Measurements from ENCODE around the gene COX7B2.

COX7B2 gene

GRCh38 chr4:46955601-46956000 is 46.6 kb upstream of the COX7B2 start:
- no peak for ATAC-seq
- TF ChIP-seq ZC3H10 (CRISPR knock-in tag; IDR thresholded peaks at IDR 0.05): no peak
- TF ChIP-seq ZNF8 (CRISPR knock-in tag; IDR thresholded peaks at IDR 0.05): no peak
- TF ChIP-seq ARNTL (CRISPR knock-in tag; IDR thresholded peaks at IDR 0.05; ENCODE audit: borderline replicate concordance, low read depth): no peak
- TF ChIP-seq ZFP30 (CRISPR knock-in tag; IDR thresholded peaks at IDR 0.05): no peak
- TF ChIP-seq TOX (CRISPR knock-in tag; IDR thresholded peaks at IDR 0.05; ENCODE audit: borderline replicate concordance): no peak
- no peak for TF ChIP-seq TCF4 (CRISPR knock-in tag; IDR thresholded peaks at IDR 0.05; ENCODE audit: borderline replicate concordance)
- TF ChIP-seq RARB (CRISPR knock-in tag; IDR thresholded peaks at IDR 0.05): no peak
- no peak for TF ChIP-seq SNAI2 (CRISPR knock-in tag; IDR thresholded peaks at IDR 0.05)
- no peak for TF ChIP-seq BACH2 (CRISPR knock-in tag; IDR thresholded peaks at IDR 0.05; ENCODE audit: borderline replicate concordance)
- TF ChIP-seq GLIS3 (CRISPR knock-in tag; IDR thresholded peaks at IDR 0.05): no peak
- no peak for TF ChIP-seq ESRRG (CRISPR knock-in tag; IDR thresholded peaks at IDR 0.05)

- no peak for ATAC-seq
- TF ChIP-seq POU6F1 (CRISPR knock-in tag; IDR thresholded peaks at IDR 0.05; ENCODE audit: borderline replicate concordance, low read depth) (no peak), CSRNP3 (CRISPR knock-in tag; IDR thresholded peaks at IDR 0.05) (no peak)
Measured at GRCh38 chr4:46954643-46955042, 45.6 kb upstream of the COX7B2 start.

- ATAC-seq: no peak
- no peak for TF ChIP-seq RARB (CRISPR knock-in tag; IDR thresholded peaks at IDR 0.05)
- no peak for TF ChIP-seq TSHZ2 (CRISPR knock-in tag; IDR thresholded peaks at IDR 0.05)
- TF ChIP-seq ZNF565 (CRISPR knock-in tag; conservative IDR thresholded peaks at IDR 0.05; ENCODE audit: low read depth): no peak
- no peak for TF ChIP-seq ARNTL (CRISPR knock-in tag; IDR thresholded peaks at IDR 0.05; ENCODE audit: borderline replicate concordance, low read depth)
- no peak for TF ChIP-seq CSDC2 (CRISPR knock-in tag; IDR thresholded peaks at IDR 0.05)
- TF ChIP-seq GLIS3 (CRISPR knock-in tag; IDR thresholded peaks at IDR 0.05): no peak
- no peak for TF ChIP-seq ZFP3 (CRISPR knock-in tag; IDR thresholded peaks at IDR 0.05)
- no peak for TF ChIP-seq TOX (CRISPR knock-in tag; IDR thresholded peaks at IDR 0.05; ENCODE audit: borderline replicate concordance)
- TF ChIP-seq TCF4 (CRISPR knock-in tag; IDR thresholded peaks at IDR 0.05; ENCODE audit: borderline replicate concordance): no peak
Measured at GRCh38 chr4:46953564-46953963, 44.5 kb upstream of the COX7B2 start.

GRCh38 chr4:46952451-46952850 is 43.4 kb upstream of the COX7B2 start:
- no peak for ATAC-seq
- TF ChIP-seq CSRNP3 (CRISPR knock-in tag; IDR thresholded peaks at IDR 0.05) (no peak), TSHZ2 (CRISPR knock-in tag; IDR thresholded peaks at IDR 0.05) (no peak), OSR1 (CRISPR knock-in tag; IDR thresholded peaks at IDR 0.05) (no peak), ZFP30 (CRISPR knock-in tag; IDR thresholded peaks at IDR 0.05) (no peak), TOX (CRISPR knock-in tag; IDR thresholded peaks at IDR 0.05; ENCODE audit: borderline replicate concordance) (no peak)

All from SK-N-SH treated with all-trans-retinoic acid at 6 μM for 48 hours (cell line).